IgD-negative memory B cell (primary cell): ENCODE results near the gene SLC30A2. TPM values are rescaled to one million over a fixed set of nuclear protein-coding genes. Genes with fewer than 3 reads are reported as not detected.
"Not testable (repeated sequence)": the region's sequence is repeated elsewhere in the genome, so short reads cannot be mapped to it uniquely, and the experiment has no call there.

Experiments used
- H3K27ac Mint-ChIP-seq, 3 donors: one replicate each; pipeline ENCODE4 v1.8.0; 2020 to 2022; ENCODE audit warnings: mild to moderate bottlenecking in 3 of 3, mixed read lengths in 3 of 3, moderate library complexity in 1 of 3
- H3K27me3 Mint-ChIP-seq: one replicate; pipeline ENCODE4 v1.8.0; 2021; ENCODE audit warnings: mixed read lengths
- H3K36me3 Mint-ChIP-seq: one replicate; pipeline ENCODE4 v1.8.0; 2020; ENCODE audit warnings: mild to moderate bottlenecking, mixed read lengths
- H3K4me1 Mint-ChIP-seq, 3 donors: one replicate each; pipeline ENCODE4 v1.8.0; 2020 to 2022; ENCODE audit warnings: mixed read lengths in 3 of 3, mild to moderate bottlenecking in 1 of 3
- H3K4me3 Mint-ChIP-seq, 4 donors: one replicate each; pipeline ENCODE4 v1.8.0; 2020 to 2022; ENCODE audit warnings: mild to moderate bottlenecking in 4 of 4, mixed read lengths in 4 of 4, moderate library complexity in 3 of 4
- H3K9me3 Mint-ChIP-seq, 3 donors: one replicate each; pipeline ENCODE4 v1.8.0; 2020 to 2021; ENCODE audit warnings: mixed read lengths in 3 of 3, mild to moderate bottlenecking in 1 of 3
- polyA plus RNA-seq: library from polyadenylated mRNA; unstranded; fragments of 300-500 nt; fragmentation: Illumina TruSeq; gene quantifications from one replicate; pipeline ENCODE4 v1.2.3, GENCODE V29; 2021

SLC30A2 gene
- polyA plus RNA-seq = not detected

- H3K27ac Mint-ChIP-seq = peak within 1 kb of the TSS in 1 of 3 donors; percentile 48
- peak within 1 kb of the TSS in 1 of 4 donors; percentile 41 for H3K4me3 Mint-ChIP-seq
- no peaks in the 10 kb centered on the region for H3K36me3 Mint-ChIP-seq
- H3K27me3 Mint-ChIP-seq = peaks cover 47% of the 10 kb centered on the region
- H3K4me1 Mint-ChIP-seq = peaks cover 0 to 3% (median 0%) of the 10 kb centered on the region in 3 donors
- no peaks in the 10 kb centered on the region for H3K9me3 Mint-ChIP-seq
These were observed at the start of gene SLC30A2 for GRCh38 chr1:26045722-26046245. Gene SLC30A2, minus strand, starts transcription at chr1:26046118. Its CDS starts 222 bp downstream, at chr1:26045896.

GRCh38 chr1:26094677-26095383 is 48.9 kb upstream of the SLC30A2 start:
- Mint-ChIP-seq H3K4me1 (no peaks in the 10 kb centered on the region), H3K27ac (no peak overlapping the region), H3K4me3 (no peak overlapping the region), H3K9me3 (no peaks in the 10 kb centered on the region), H3K27me3 (peaks cover 11% of the 10 kb centered on the region), H3K36me3 (peaks cover 4% of the 10 kb centered on the region)

GRCh38 chr1:26094076-26094669 is 48.3 kb upstream of the SLC30A2 start:
- Mint-ChIP-seq H3K27me3 (peaks cover 14% of the 10 kb centered on the region), H3K27ac (no peak overlapping the region), H3K4me3 (no peak overlapping the region), H3K4me1 (no peaks in the 10 kb centered on the region), H3K9me3 (no peaks in the 10 kb centered on the region), H3K36me3 (peaks cover 4% of the 10 kb centered on the region)

GRCh38 chr1:26093569-26093968 is 47.7 kb upstream of the SLC30A2 start:
- not testable (repeated sequence) for H3K4me1 Mint-ChIP-seq, H3K27ac Mint-ChIP-seq, H3K4me3 Mint-ChIP-seq, H3K9me3 Mint-ChIP-seq, H3K36me3 Mint-ChIP-seq
- H3K27me3 Mint-ChIP-seq = peaks cover 17% of the 10 kb centered on the region

- Mint-ChIP-seq H3K4me3 (no peak overlapping the region), H3K9me3 (no peaks in the 10 kb centered on the region), H3K27ac (no peak overlapping the region), H3K4me1 (no peaks in the 10 kb centered on the region), H3K36me3 (peaks cover 2% of the 10 kb centered on the region), H3K27me3 (peaks cover 15% of the 10 kb centered on the region)
These were observed 46.5 kb upstream of the SLC30A2 start for GRCh38 chr1:26092422-26092821.

- no peaks in the 10 kb centered on the region for H3K4me1 Mint-ChIP-seq
- H3K9me3 Mint-ChIP-seq = no peaks in the 10 kb centered on the region
- H3K27ac Mint-ChIP-seq = no peak overlapping the region
- no peak overlapping the region for H3K4me3 Mint-ChIP-seq
- H3K36me3 Mint-ChIP-seq = peaks cover 2% of the 10 kb centered on the region
- H3K27me3 Mint-ChIP-seq = peaks cover 15% of the 10 kb centered on the region
These were observed 45.0 kb upstream of the SLC30A2 start for GRCh38 chr1:26090893-26091292.

- H3K27ac Mint-ChIP-seq = no peak overlapping the region
- peaks cover 4% of the 10 kb centered on the region for H3K36me3 Mint-ChIP-seq
- peaks cover 18% of the 10 kb centered on the region for H3K27me3 Mint-ChIP-seq
- no peaks in the 10 kb centered on the region for H3K4me1 Mint-ChIP-seq
- peaks cover 0 to 2% (median 0%) of the 10 kb centered on the region in 3 donors for H3K9me3 Mint-ChIP-seq
- H3K4me3 Mint-ChIP-seq = no peak overlapping the region
These were observed 43.2 kb upstream of the SLC30A2 start for GRCh38 chr1:26089125-26089524.

GRCh38 chr1:26084844-26085243 is 38.9 kb upstream of the SLC30A2 start:
- H3K36me3 Mint-ChIP-seq = peaks cover 2% of the 10 kb centered on the region
- H3K9me3 Mint-ChIP-seq = peaks cover 0 to 2% (median 0%) of the 10 kb centered on the region in 3 donors
- peaks cover 10% of the 10 kb centered on the region for H3K27me3 Mint-ChIP-seq
- H3K4me1 Mint-ChIP-seq = no peaks in the 10 kb centered on the region
- no peak overlapping the region for H3K4me3 Mint-ChIP-seq
- no peak overlapping the region for H3K27ac Mint-ChIP-seq

- no peak overlapping the region for H3K27ac Mint-ChIP-seq
These were observed 38.2 kb upstream of the SLC30A2 start for GRCh38 chr1:26084091-26084561.

GRCh38 chr1:26083208-26083607 is 37.3 kb upstream of the SLC30A2 start:
- no peaks in the 10 kb centered on the region for H3K4me1 Mint-ChIP-seq
- peaks cover 9% of the 10 kb centered on the region for H3K27me3 Mint-ChIP-seq
- peak overlapping the region in 1 of 3 donors; percentile 67 for H3K27ac Mint-ChIP-seq
- peaks cover 0 to 2% (median 0%) of the 10 kb centered on the region in 3 donors for H3K9me3 Mint-ChIP-seq
- peaks cover 5% of the 10 kb centered on the region for H3K36me3 Mint-ChIP-seq
- H3K4me3 Mint-ChIP-seq = no peak overlapping the region

More at GRCh38 chr1:26084091-26084561, 38.2 kb upstream of the SLC30A2 start:
- Mint-ChIP-seq H3K4me3 (no peak overlapping the region), H3K27me3 (peaks cover 7% of the 10 kb centered on the region), H3K9me3 (peaks cover 0 to 2% (median 0%) of the 10 kb centered on the region in 3 donors), H3K36me3 (peaks cover 2% of the 10 kb centered on the region), H3K4me1 (no peaks in the 10 kb centered on the region)

- Mint-ChIP-seq H3K27ac (no peak overlapping the region), H3K4me1 (no peaks in the 10 kb centered on the region), H3K36me3 (peaks cover 5% of the 10 kb centered on the region), H3K27me3 (peaks cover 12% of the 10 kb centered on the region), H3K4me3 (no peak overlapping the region), H3K9me3 (peaks cover 0 to 2% (median 0%) of the 10 kb centered on the region in 3 donors)
These were observed 36.1 kb upstream of the SLC30A2 start for GRCh38 chr1:26082020-26082350.

- Mint-ChIP-seq H3K36me3 (peaks cover 5% of the 10 kb centered on the region), H3K4me1 (no peaks in the 10 kb centered on the region), H3K27me3 (peaks cover 14% of the 10 kb centered on the region), H3K4me3 (no peak overlapping the region), H3K9me3 (peaks cover 0 to 2% (median 0%) of the 10 kb centered on the region in 3 donors), H3K27ac (no peak overlapping the region)
These were observed 35.5 kb upstream of the SLC30A2 start for GRCh38 chr1:26081267-26082019.

GRCh38 chr1:26079960-26080814 is 34.3 kb upstream of the SLC30A2 start:
- peaks cover 20% of the 10 kb centered on the region for H3K27me3 Mint-ChIP-seq
- H3K27ac Mint-ChIP-seq = no peak overlapping the region
- H3K9me3 Mint-ChIP-seq = no peaks in the 10 kb centered on the region
- H3K4me1 Mint-ChIP-seq = no peaks in the 10 kb centered on the region
- no peak overlapping the region for H3K4me3 Mint-ChIP-seq
- H3K36me3 Mint-ChIP-seq = peaks cover 2% of the 10 kb centered on the region

- Mint-ChIP-seq H3K4me3 (no peak overlapping the region), H3K27ac (no peak overlapping the region), H3K9me3 (no peaks in the 10 kb centered on the region), H3K27me3 (peaks cover 17% of the 10 kb centered on the region), H3K4me1 (no peaks in the 10 kb centered on the region), H3K36me3 (peaks cover 2% of the 10 kb centered on the region)
These were observed 33.3 kb upstream of the SLC30A2 start for GRCh38 chr1:26079178-26079563.
